Measurements from ENCODE around the gene GPR132.

DNA sequence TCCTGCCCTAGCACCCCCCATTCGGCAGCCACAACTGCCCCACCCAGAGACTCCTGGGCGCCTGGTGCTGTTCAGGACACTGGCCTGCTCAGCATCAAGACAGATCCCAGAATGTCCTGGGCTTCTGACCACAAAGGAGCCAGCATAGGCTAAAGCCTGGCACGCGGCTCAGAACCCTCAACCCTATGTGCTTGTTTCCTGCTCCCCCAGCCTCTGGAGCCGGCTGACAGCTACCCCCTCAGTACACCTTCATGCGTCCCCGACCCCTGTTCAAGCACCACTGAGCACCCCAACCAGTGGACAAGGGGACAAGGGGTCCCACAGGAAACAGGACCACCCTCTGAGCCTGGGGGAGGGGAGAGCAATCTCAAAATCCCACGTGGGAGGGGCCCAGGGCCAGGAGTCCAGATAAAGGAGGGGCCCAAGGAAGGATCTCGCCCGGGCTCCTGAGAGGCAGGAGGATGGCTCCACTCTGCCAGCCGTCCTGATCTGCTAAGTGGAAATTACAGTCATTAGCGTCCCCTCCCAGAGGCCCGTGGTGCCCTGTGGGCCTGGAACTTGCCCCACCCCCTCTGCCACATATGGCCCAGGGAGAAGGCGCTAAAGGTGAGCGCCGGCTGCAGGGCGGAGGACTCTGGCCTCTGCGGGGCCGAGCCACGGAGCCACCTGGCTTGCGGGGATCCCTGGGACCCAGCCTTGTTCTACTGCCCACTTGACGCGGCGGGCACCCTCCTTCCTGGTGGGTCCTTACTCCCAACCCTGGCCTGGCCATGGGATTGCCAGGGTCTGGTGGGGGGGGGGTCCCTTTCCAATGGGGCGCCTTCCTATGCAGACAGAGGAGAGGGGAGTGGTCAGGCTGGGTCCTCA is 27.2 kb upstream of the GPR132 start:
- TF ChIP-seq POLR2AphosphoS5 (IDR thresholded peaks at IDR 0.05; ENCODE audit: low read depth, low read length): no peak
- no peak for TF ChIP-seq POLR2A (IDR thresholded peaks at IDR 0.05; ENCODE audit: low read depth, low read length)
- no peak for TF ChIP-seq TAF1 (IDR thresholded peaks at IDR 0.05; ENCODE audit: low read depth, low read length)
- TF ChIP-seq PAX5 (IDR thresholded peaks at IDR 0.05; ENCODE audit: insufficient read depth, low read length, severe bottlenecking): no peak
- TF ChIP-seq SPI1 (IDR thresholded peaks at IDR 0.05; ENCODE audit: low read depth, low read length): no peak

Data from GM12891 (cell line).